ENCODE results near the gene PSORS1C1.

DNA sequence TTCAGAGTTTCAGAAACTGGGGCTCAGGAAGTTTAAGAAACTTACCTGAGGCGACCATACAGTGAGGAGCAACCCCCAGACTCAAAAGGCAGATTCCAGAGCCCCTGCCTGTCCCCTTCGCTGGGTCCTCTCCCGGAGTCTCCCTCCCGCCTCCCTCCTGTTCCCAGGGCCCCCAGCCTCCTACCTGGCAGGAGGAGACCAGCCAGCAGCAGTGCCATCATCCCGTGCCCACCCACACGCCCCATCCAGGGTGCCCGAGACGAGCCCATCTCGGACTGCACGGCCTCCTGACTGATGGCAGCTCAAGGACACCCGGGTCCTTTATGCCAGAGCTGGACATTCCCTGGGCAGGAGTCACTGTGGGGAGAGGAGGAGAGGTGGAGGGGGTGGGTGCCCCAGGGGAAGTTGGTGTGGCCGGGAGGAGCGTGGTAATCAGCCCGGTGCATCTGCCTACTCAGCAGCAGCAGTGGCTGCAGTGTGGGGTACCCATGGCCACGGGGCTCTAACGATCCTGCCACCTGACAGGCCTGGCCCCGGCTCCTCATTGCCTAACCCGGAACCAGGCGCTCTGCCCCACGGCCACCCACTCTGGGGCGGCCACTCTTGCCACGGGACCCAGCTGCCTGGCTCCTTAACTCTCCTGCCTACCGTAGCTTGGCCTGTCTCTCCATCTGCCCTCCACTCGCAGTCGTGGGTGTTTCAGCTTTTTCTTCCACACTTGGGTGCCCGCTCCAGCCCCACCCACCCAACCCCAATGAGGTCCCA is 5.7 kb downstream of the PSORS1C1 start, which contains the start of gene CDSN:
- TF ChIP-seq FOXM1 (IDR thresholded peaks at IDR 0.05; ENCODE audit: borderline replicate concordance) = no peak
- no peak for TF ChIP-seq ELF4 (IDR thresholded peaks at IDR 0.05)
- TF ChIP-seq HDGF (IDR thresholded peaks at IDR 0.05; ENCODE audit: borderline replicate concordance) = no peak
- TF ChIP-seq, protein P1, sequence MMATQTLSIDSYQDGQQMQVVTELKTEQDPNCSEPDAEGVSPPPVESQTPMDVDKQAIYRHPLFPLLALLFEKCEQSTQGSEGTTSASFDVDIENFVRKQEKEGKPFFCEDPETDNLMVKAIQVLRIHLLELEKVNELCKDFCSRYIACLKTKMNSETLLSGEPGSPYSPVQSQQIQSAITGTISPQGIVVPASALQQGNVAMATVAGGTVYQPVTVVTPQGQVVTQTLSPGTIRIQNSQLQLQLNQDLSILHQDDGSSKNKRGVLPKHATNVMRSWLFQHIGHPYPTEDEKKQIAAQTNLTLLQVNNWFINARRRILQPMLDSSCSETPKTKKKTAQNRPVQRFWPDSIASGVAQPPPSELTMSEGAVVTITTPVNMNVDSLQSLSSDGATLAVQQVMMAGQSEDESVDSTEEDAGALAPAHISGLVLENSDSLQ (IDR thresholded peaks at IDR 0.05) = no peak
- no peak for TF ChIP-seq SP1 (IDR thresholded peaks at IDR 0.05)
- TF ChIP-seq TARDBP (IDR thresholded peaks at IDR 0.05) = no peak
- no peak for TF ChIP-seq FOXA1 (IDR thresholded peaks at IDR 0.05)
- no peak for TF ChIP-seq SUZ12 (IDR thresholded peaks at IDR 0.05)
- no peak for TF ChIP-seq ARNT (IDR thresholded peaks at IDR 0.05)
- no peak for TF ChIP-seq ZNF384 (IDR thresholded peaks at IDR 0.05)
- TF ChIP-seq FOXK2 (IDR thresholded peaks at IDR 0.05) = no peak
- no peak for TF ChIP-seq LEF1 (IDR thresholded peaks at IDR 0.05; ENCODE audit: borderline replicate concordance)
- no peak for TF ChIP-seq NFRKB (IDR thresholded peaks at IDR 0.05)

All from HEK293T (cell line).